Neural crest cell (in vitro differentiated cells): Measurements from ENCODE around the gene CDHR5. TPM values are rescaled to one million over a fixed set of nuclear protein-coding genes. Genes with fewer than 3 reads are reported as not detected.

Source experiments
- DNase-seq: peaks from one replicate; pipeline ENCODE4 v3.0.0; 2021; ENCODE audit warnings: low read depth, mixed read lengths, low spot score
- H3K27ac Mint-ChIP-seq: one replicate; pipeline ENCODE4 v1.8.0; 2021; ENCODE audit warnings: mild to moderate bottlenecking, mixed read lengths; ENCODE audit not compliant: unreplicated experiment
- H3K27me3 Mint-ChIP-seq: 2 replicates; pipeline ENCODE4 v1.8.0; 2021; ENCODE audit warnings: low read depth, mild to moderate bottlenecking, mixed read lengths
- H3K36me3 Mint-ChIP-seq: 2 replicates; pipeline ENCODE4 v1.8.0; 2021; ENCODE audit warnings: low read depth, mild to moderate bottlenecking, mixed read lengths
- H3K4me1 Mint-ChIP-seq: 2 replicates; pipeline ENCODE4 v1.8.0; 2021; ENCODE audit warnings: mixed read lengths
- H3K4me3 Mint-ChIP-seq: one replicate; pipeline ENCODE4 v1.8.0; 2021; ENCODE audit warnings: mild to moderate bottlenecking, mixed read lengths
- H3K9me3 Mint-ChIP-seq: 2 replicates; pipeline ENCODE4 v1.8.0; 2021; ENCODE audit warnings: mixed read lengths
- total RNA-seq: library from RNA; stranded (reverse); gene quantifications from 2 replicates; pipeline ENCODE4 v1.2.1, GENCODE V29; 2021
- TF ChIP-seq, protein P1 (sequence below): fragments of 200-600 bp; sonication (generic); conservative IDR thresholded peaks from 2 replicates; pipeline ENCODE4 v1.5.0; 2021; ENCODE audit warnings: antibody characterized with exemption, mild to moderate bottlenecking

CDHR5 gene
- total RNA-seq, 1 donor from 2014 or later: not detected

DNA sequence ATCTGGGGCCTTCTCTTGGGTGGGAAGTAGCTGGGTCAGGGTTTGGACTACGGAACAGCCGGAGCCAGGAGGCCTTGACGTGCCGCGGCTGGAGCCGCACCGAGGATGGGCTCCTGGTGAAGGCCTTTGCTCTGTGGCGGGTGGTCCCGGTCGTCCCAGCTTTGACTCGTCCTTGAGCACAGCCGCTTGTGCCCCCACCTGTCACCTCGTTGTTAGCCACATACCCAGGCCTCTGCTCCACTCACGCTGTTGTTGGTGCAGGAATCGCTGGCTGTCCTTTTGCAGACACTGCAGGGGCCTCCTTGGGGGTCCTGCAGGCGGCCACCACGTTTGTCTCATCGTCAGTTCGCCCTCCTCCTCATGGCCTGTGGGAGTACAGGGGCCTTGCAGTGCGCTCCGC lies 31.4 kb downstream of the CDHR5 start:
- no peaks in the 10 kb centered on the region for H3K9me3 Mint-ChIP-seq
- H3K27ac Mint-ChIP-seq: peak overlapping the region; percentile 4
- no peaks in the 10 kb centered on the region for H3K27me3 Mint-ChIP-seq
- no peaks in the 10 kb centered on the region for H3K4me1 Mint-ChIP-seq
- no peak for DNase-seq
- H3K4me3 Mint-ChIP-seq: no peak overlapping the region
- peaks cover 13% of the 10 kb centered on the region for H3K36me3 Mint-ChIP-seq
- TF ChIP-seq, protein P1, sequence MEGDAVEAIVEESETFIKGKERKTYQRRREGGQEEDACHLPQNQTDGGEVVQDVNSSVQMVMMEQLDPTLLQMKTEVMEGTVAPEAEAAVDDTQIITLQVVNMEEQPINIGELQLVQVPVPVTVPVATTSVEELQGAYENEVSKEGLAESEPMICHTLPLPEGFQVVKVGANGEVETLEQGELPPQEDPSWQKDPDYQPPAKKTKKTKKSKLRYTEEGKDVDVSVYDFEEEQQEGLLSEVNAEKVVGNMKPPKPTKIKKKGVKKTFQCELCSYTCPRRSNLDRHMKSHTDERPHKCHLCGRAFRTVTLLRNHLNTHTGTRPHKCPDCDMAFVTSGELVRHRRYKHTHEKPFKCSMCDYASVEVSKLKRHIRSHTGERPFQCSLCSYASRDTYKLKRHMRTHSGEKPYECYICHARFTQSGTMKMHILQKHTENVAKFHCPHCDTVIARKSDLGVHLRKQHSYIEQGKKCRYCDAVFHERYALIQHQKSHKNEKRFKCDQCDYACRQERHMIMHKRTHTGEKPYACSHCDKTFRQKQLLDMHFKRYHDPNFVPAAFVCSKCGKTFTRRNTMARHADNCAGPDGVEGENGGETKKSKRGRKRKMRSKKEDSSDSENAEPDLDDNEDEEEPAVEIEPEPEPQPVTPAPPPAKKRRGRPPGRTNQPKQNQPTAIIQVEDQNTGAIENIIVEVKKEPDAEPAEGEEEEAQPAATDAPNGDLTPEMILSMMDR: no peak

GRCh38 chr11:592918-593317 lies 31.8 kb downstream of the CDHR5 start:
- Mint-ChIP-seq H3K4me1 (no peaks in the 10 kb centered on the region), H3K9me3 (no peaks in the 10 kb centered on the region), H3K27me3 (no peaks in the 10 kb centered on the region), H3K36me3 (peaks cover 13% of the 10 kb centered on the region), H3K27ac (peak overlapping the region; percentile 4), H3K4me3 (no peak overlapping the region)
- TF ChIP-seq, protein P1: no peak
- DNase-seq: no peak

DNA sequence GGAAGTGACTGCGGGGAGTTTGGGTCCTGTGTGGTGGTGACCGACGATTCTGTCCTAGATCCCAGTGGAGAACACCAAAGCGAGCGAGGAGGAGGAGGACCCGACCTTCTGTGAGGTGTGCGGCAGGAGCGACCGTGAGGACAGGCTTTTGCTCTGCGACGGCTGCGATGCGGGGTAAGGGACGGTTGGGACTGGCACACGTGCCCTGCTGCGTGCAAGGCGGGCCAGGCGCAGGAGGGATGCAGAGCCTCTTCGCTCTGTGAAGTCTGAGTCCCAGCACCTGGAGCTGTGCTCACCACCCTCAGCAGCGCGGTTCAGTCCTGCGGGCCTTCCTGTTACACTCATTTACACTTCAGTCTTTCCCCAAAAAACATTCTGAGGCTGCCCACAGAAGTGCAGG lies 32.3 kb downstream of the CDHR5 start:
- Mint-ChIP-seq H3K36me3 (peaks cover 13% of the 10 kb centered on the region), H3K27me3 (no peaks in the 10 kb centered on the region), H3K4me1 (no peaks in the 10 kb centered on the region), H3K27ac (no peak overlapping the region), H3K9me3 (no peaks in the 10 kb centered on the region), H3K4me3 (no peak overlapping the region)
- DNase-seq: no peak
- TF ChIP-seq, protein P1: no peak

- H3K4me1 Mint-ChIP-seq: no peaks in the 10 kb centered on the region
- no peak for DNase-seq
- no peaks in the 10 kb centered on the region for H3K27me3 Mint-ChIP-seq
- H3K27ac Mint-ChIP-seq: no peak overlapping the region
- peaks cover 9% of the 10 kb centered on the region for H3K36me3 Mint-ChIP-seq
- TF ChIP-seq, protein P1: no peak
- no peaks in the 10 kb centered on the region for H3K9me3 Mint-ChIP-seq
- no peak overlapping the region for H3K4me3 Mint-ChIP-seq
These were observed 33.8 kb downstream of the CDHR5 start for GRCh38 chr11:590997-591396.

- Mint-ChIP-seq H3K27me3 (no peaks in the 10 kb centered on the region), H3K4me3 (no peak overlapping the region), H3K9me3 (no peaks in the 10 kb centered on the region), H3K4me1 (no peaks in the 10 kb centered on the region), H3K36me3 (peaks cover 9% of the 10 kb centered on the region), H3K27ac (no peak overlapping the region)
- no peak for DNase-seq
- TF ChIP-seq, protein P1: no peak
These were observed 35.0 kb downstream of the CDHR5 start for GRCh38 chr11:589798-590197.

- no peaks in the 10 kb centered on the region for H3K4me1 Mint-ChIP-seq
- no peaks in the 10 kb centered on the region for H3K27me3 Mint-ChIP-seq
- peaks cover 9% of the 10 kb centered on the region for H3K36me3 Mint-ChIP-seq
- TF ChIP-seq, protein P1: no peak
- no peak overlapping the region for H3K4me3 Mint-ChIP-seq
- H3K9me3 Mint-ChIP-seq: no peaks in the 10 kb centered on the region
- no peak overlapping the region for H3K27ac Mint-ChIP-seq
- no peak for DNase-seq
These were observed 36.8 kb downstream of the CDHR5 start for GRCh38 chr11:587978-588380.
